Transverse colon (tissue), 4 donors: ENCODE results near the gene RIN2.

Experiments used
- CTCF ChIP-seq, 5 experiments: fragments of 200-600 bp in 3 of 5; fragments of 450-650 bp in 2 of 5; sonication (generic) in 3 of 5; IDR thresholded peaks; 1 replicate in 2 of 5; 2 replicates in 3 of 5; pipeline ENCODE4 v1.5.1; 2016 to 2017; ENCODE audit warnings: antibody characterized with exemption in 5 of 5, inconsistent platforms in 3 of 5, mild to moderate bottlenecking in 2 of 5, moderate library complexity in 1 of 5
- POLR2AphosphoS5 ChIP-seq, 3 donors: sonication (generic); formaldehyde crosslinking; IDR thresholded peaks; one replicate each; pipeline ENCODE4 v1.6.1; 2016; ENCODE audit warnings: antibody characterized with exemption in 3 of 3

GRCh38 chr20:19785173-19785982, 27.3 kb downstream of the RIN2 start:
- TF ChIP-seq CTCF (IDR thresholded peaks at IDR 0.05) = no peak
- TF ChIP-seq POLR2AphosphoS5 (IDR thresholded peaks at IDR 0.05) = no peak
